Endothelial cell of umbilical vein (primary cell): ENCODE measurements around the gene WDR27. TPM values are rescaled to one million over a fixed set of nuclear protein-coding genes. Genes with fewer than 3 reads are reported as not detected.

Experiments
- BruUV-seq: library from RNA; stranded (reverse); fragments of 400-500 nt; replicated peaks from 2 replicates; lab custom pipeline; 2021; lab: Mats Ljungman, UMichigan
- CTCF ChIA-PET: fragments of 300-600, 350-600 bp; sonication (Branson Sonifier 250); formaldehyde crosslinking; loops from one replicate; lab custom pipeline; 2021; ENCODE audit warnings: antibody characterized with exemption, inconsistent platforms; lab: Charles Lee
- POLR2A ChIA-PET: fragments of 300-600, 350-600 bp; sonication (Branson Sonifier 250); formaldehyde crosslinking; loops from one replicate; lab custom pipeline; 2021; ENCODE audit warnings: antibody characterized with exemption, inconsistent platforms; lab: Charles Lee
- DNase-seq: peaks from one replicate; pipeline ENCODE4 v3.0.0-alpha.2; 2011; ENCODE audit warnings: low read depth, low spot score
- FAIRE-seq: peaks from 2 replicates; lab custom pipeline; 2011; peaks lifted over from hg19 to GRCh38; lab: Jason Lieb, UNC
- H2AFZ ChIP-seq: 2 replicates; pipeline ENCODE4 v1.6.0; 2012; ENCODE audit warnings: low read depth, low read length, control low read depth, inconsistent platforms
- H3K27ac ChIP-seq: 2 replicates; pipeline ENCODE4 v1.5.1; 2011; ENCODE audit warnings: low read depth, mild to moderate bottlenecking, control low read depth, low read length, moderate library complexity; ENCODE audit not compliant: insufficient read depth
- H3K27me3 ChIP-seq, 2 experiments: 2 replicates each; pipeline versions ENCODE4 v1.6.0 to v1.6.1; 2011; ENCODE audit warnings: low read length in 2 of 2, mixed read lengths in 1 of 2; ENCODE audit not compliant: control insufficient read depth in 2 of 2, insufficient read depth in 2 of 2
- H3K36me3 ChIP-seq, 2 experiments: 2 replicates in 1 of 2; 3 replicates in 1 of 2; pipeline ENCODE4 v1.5.1; 2011; ENCODE audit warnings: low read length in 2 of 2, mild to moderate bottlenecking in 1 of 2, moderate library complexity in 1 of 2; ENCODE audit not compliant: control insufficient read depth in 2 of 2, insufficient read depth in 2 of 2; ENCODE audit errors: extremely low read depth in 1 of 2
- H3K4me1 ChIP-seq: 3 replicates; pipeline ENCODE4 v1.5.1; 2011; ENCODE audit warnings: mild to moderate bottlenecking, low read length; ENCODE audit not compliant: control insufficient read depth, insufficient read depth; ENCODE audit errors: extremely low read depth
- H3K4me2 ChIP-seq: 2 replicates; pipeline ENCODE4 v1.6.1; 2011; ENCODE audit warnings: low read length, control low read depth, mixed read lengths; ENCODE audit not compliant: insufficient read depth
- H3K4me3 ChIP-seq, 3 experiments: fragments of 200-600 bp in 1 of 3; sonication (generic), shearing (Covaris generic) in 1 of 3; replicated peaks in 1 of 3; 2 replicates each; pipeline ENCODE4 v1.5.1; 2011 to 2016; ENCODE audit warnings: control low read depth in 3 of 3, low read length in 3 of 3, mild to moderate bottlenecking in 2 of 3, inconsistent platforms in 1 of 3, low read depth in 1 of 3, moderate library complexity in 1 of 3; ENCODE audit not compliant: insufficient read depth in 1 of 3
- H3K79me2 ChIP-seq: 2 replicates; pipeline ENCODE4 v1.6.0; 2012; ENCODE audit warnings: low read length, inconsistent platforms; ENCODE audit not compliant: control insufficient read depth, insufficient read depth
- H3K9ac ChIP-seq: replicated peaks from 2 replicates; pipeline ENCODE3; 2011; ENCODE audit warnings: low read length, control low read depth; ENCODE audit not compliant: insufficient read depth; ENCODE audit errors: extremely low read depth
- H3K9me1 ChIP-seq: replicated peaks from 3 replicates; pipeline ENCODE4 v1.6.0; 2011; ENCODE audit warnings: mild to moderate bottlenecking, low read length; ENCODE audit not compliant: control insufficient read depth, insufficient read depth; ENCODE audit errors: extremely low read depth
- H3K9me3 ChIP-seq: replicated peaks from 2 replicates; pipeline ENCODE4 v1.5.1; 2012; ENCODE audit warnings: low read length, inconsistent platforms; ENCODE audit not compliant: control insufficient read depth, insufficient read depth
- H4K20me1 ChIP-seq: replicated peaks from 2 replicates; pipeline ENCODE3; 2011; ENCODE audit warnings: mild to moderate bottlenecking, low read length; ENCODE audit not compliant: control insufficient read depth, insufficient read depth; ENCODE audit errors: extremely low read depth
- CTCF ChIP-seq, 2 donors: IDR thresholded peaks; 1 replicate in 1 of 2; 2 replicates in 1 of 2; pipeline ENCODE4 v1.5.1; 2011; ENCODE audit warnings: low read length in 2 of 2, mild to moderate bottlenecking in 2 of 2, moderate library complexity in 2 of 2, control low read depth in 1 of 2, inconsistent platforms in 1 of 2, low read depth in 1 of 2; ENCODE audit not compliant: insufficient read depth in 1 of 2; ENCODE audit errors: extremely low read depth in 1 of 2
- EZH2 ChIP-seq: IDR thresholded peaks from 2 replicates; pipeline ENCODE4 v1.6.1; 2012; ENCODE audit warnings: borderline replicate concordance, low read depth, mild to moderate bottlenecking, moderate library complexity, low read length, inconsistent platforms; ENCODE audit not compliant: severe bottlenecking
- FOS ChIP-seq: IDR thresholded peaks from 2 replicates; pipeline ENCODE4 v1.6.1; 2011; ENCODE audit warnings: mild to moderate bottlenecking, low read length, moderate library complexity, borderline replicate concordance; ENCODE audit not compliant: insufficient read depth
- GATA2 ChIP-seq: IDR thresholded peaks from 2 replicates; pipeline ENCODE4 v1.7.0; 2011; ENCODE audit warnings: low read depth, mild to moderate bottlenecking, moderate library complexity, mixed read lengths, low read length; ENCODE audit not compliant: insufficient read length, insufficient read depth
- JUN ChIP-seq: IDR thresholded peaks from 2 replicates; pipeline ENCODE4 v1.6.1; 2011; ENCODE audit warnings: borderline replicate concordance, low read depth; ENCODE audit not compliant: insufficient read length, insufficient read depth
- MYC ChIP-seq: IDR thresholded peaks from one replicate; pipeline ENCODE4 v1.6.1; 2011; ENCODE audit warnings: mild to moderate bottlenecking, low read depth, low read length
- POLR2A ChIP-seq: IDR thresholded peaks from 2 replicates; pipeline ENCODE4 v1.6.1; 2012; ENCODE audit warnings: low read depth, mild to moderate bottlenecking, control low read depth, low read length
- POLR2AphosphoS5 ChIP-seq: IDR thresholded peaks from 2 replicates; pipeline ENCODE4 v1.6.1; 2012; ENCODE audit warnings: low read depth, mild to moderate bottlenecking, control low read depth, low read length, moderate library complexity; ENCODE audit not compliant: insufficient read depth
- dilution Hi-C: fragments of 300-500 bp; cut with MboI; formaldehyde crosslinking; loops from one replicate; pipeline ENCODE4 v1.15.0; 2019; ENCODE audit warnings: low sequenced_read_pairs; ENCODE audit not compliant: extremely low pct_ligation_motif_present
- intact Hi-C: fragments of 100-400 bp; cut with micrococcal nuclease; formaldehyde crosslinking; loops from one replicate; pipeline ENCODE4 v1.10.0; 2022
- polyA plus RNA-seq, 4 experiments: library from polyadenylated mRNA; depleted of rRNA in 3 of 4; stranded (reverse) in 3 of 4; unstranded in 1 of 4; fragments of >200 nt; gene quantifications; 2 replicates each; pipeline versions ENCODE4 v1.2.1 to v1.2.3, GENCODE V29; 2011 to 2012; ENCODE audit warnings: missing spikeins in 1 of 4
- total RNA-seq: library from RNA; stranded (reverse); gene quantifications from 2 replicates; pipeline ENCODE4 v1.2.3, GENCODE V29; 2021
- TF ChIP-seq, protein P1 (sequence below): IDR thresholded peaks from 2 replicates; pipeline ENCODE4 v1.6.1; 2011; ENCODE audit not compliant: insufficient read depth, insufficient read length

The WDR27 gene
- total and polyA plus RNA-seq, 2 donors (not counting 3 experiments of a cell fraction or from before 2014, with no cell fraction given): 60.1 to 69.7 TPM

DNA sequence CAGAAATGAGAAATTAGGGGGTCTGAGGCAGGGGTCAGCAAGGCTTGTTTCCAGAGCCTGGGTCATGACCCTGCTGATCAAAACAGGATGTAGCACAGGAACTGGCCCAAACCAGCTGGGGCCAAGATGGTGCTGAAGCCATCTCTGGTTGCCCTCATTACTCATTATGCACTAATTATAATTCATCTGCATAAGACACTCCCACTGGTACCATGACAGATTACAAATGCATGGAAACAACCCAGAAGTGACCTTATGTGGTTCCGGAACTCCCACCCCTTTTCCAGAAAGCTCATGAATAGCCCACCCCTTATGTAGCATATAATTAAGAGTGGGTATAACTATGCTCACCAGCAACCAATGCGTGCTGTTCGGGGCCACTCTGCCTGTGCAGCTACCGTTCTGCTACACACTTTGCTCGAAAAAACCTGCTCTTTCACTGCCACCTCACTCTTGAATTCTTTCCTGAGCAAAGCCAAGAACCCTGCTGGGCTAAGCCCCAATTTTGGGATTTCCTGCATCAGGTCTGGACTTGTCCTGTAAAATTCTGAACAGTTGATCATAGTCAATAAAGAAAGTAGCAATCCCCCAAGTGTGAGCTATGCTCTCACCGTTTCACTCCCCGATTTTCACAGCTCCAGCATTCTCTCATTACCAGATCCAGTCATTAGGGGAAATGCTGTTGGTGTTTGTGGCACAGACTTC is 122.3 kb downstream of the WDR27 start:
- FAIRE-seq: no peak
- intact Hi-C loops: no loop called here
- no peak overlapping the region for H3K9ac ChIP-seq
- no peak overlapping the region for H3K4me3 ChIP-seq
- H3K27ac ChIP-seq: no peak overlapping the region
- H3K4me2 ChIP-seq: no peak overlapping the region
- no peaks in the 10 kb centered on the region for H3K9me3 ChIP-seq
- CTCF ChIA-PET: no interaction called here
- H3K9me1 ChIP-seq: no peaks in the 10 kb centered on the region
- no peak overlapping the region for H2AFZ ChIP-seq
- peaks cover 2% of the 10 kb centered on the region for H3K4me1 ChIP-seq
- H4K20me1 ChIP-seq: no peaks in the 10 kb centered on the region
- no peaks in the 10 kb centered on the region for H3K36me3 ChIP-seq
- no peaks in the 10 kb centered on the region for H3K27me3 ChIP-seq
- TF ChIP-seq JUN (no peak), GATA2 (no peak), POLR2AphosphoS5 (no peak), EZH2 (no peak), CTCF (IDR thresholded peaks at IDR 0.05; ENCODE audit: extremely low read depth in 1 of 2, insufficient read depth in 1 of 2, low read depth in 1 of 2, low read length in 2 of 2) (no peak), FOS (no peak), POLR2A (no peak), MYC (no peak)
- TF ChIP-seq, protein P1, sequence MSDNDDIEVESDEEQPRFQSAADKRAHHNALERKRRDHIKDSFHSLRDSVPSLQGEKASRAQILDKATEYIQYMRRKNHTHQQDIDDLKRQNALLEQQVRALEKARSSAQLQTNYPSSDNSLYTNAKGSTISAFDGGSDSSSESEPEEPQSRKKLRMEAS: no peak
- no peak for DNase-seq
- BruUV-seq: no TSS peak
- POLR2A ChIA-PET: no interaction called here
- dilution Hi-C loops: no loop called here
- no peaks in the 10 kb centered on the region for H3K79me2 ChIP-seq
